Endothelial cell of umbilical vein (primary cell): ENCODE measurements around the gene PLEKHA3. TPM values are rescaled to one million over a fixed set of nuclear protein-coding genes. Genes with fewer than 3 reads are reported as not detected.

Experiments
- BruUV-seq: library from RNA; stranded (reverse); fragments of 400-500 nt; replicated peaks from 2 replicates; lab custom pipeline; 2021; lab: Mats Ljungman, UMichigan
- CTCF ChIA-PET: fragments of 300-600, 350-600 bp; sonication (Branson Sonifier 250); formaldehyde crosslinking; loops from one replicate; lab custom pipeline; 2021; ENCODE audit warnings: antibody characterized with exemption, inconsistent platforms; lab: Charles Lee
- POLR2A ChIA-PET: fragments of 300-600, 350-600 bp; sonication (Branson Sonifier 250); formaldehyde crosslinking; loops from one replicate; lab custom pipeline; 2021; ENCODE audit warnings: antibody characterized with exemption, inconsistent platforms; lab: Charles Lee
- DNase-seq: peaks from one replicate; pipeline ENCODE4 v3.0.0-alpha.2; 2011; ENCODE audit warnings: low read depth, low spot score
- FAIRE-seq: peaks from 2 replicates; lab custom pipeline; 2011; peaks lifted over from hg19 to GRCh38; lab: Jason Lieb, UNC
- H2AFZ ChIP-seq: 2 replicates; pipeline ENCODE4 v1.6.0; 2012; ENCODE audit warnings: low read depth, low read length, control low read depth, inconsistent platforms
- H3K27ac ChIP-seq: 2 replicates; pipeline ENCODE4 v1.5.1; 2011; ENCODE audit warnings: low read depth, mild to moderate bottlenecking, control low read depth, low read length, moderate library complexity; ENCODE audit not compliant: insufficient read depth
- H3K27me3 ChIP-seq, 2 experiments: 2 replicates each; pipeline versions ENCODE4 v1.6.0 to v1.6.1; 2011; ENCODE audit warnings: low read length in 2 of 2, mixed read lengths in 1 of 2; ENCODE audit not compliant: control insufficient read depth in 2 of 2, insufficient read depth in 2 of 2
- H3K36me3 ChIP-seq, 2 experiments: 2 replicates in 1 of 2; 3 replicates in 1 of 2; pipeline ENCODE4 v1.5.1; 2011; ENCODE audit warnings: low read length in 2 of 2, mild to moderate bottlenecking in 1 of 2, moderate library complexity in 1 of 2; ENCODE audit not compliant: control insufficient read depth in 2 of 2, insufficient read depth in 2 of 2; ENCODE audit errors: extremely low read depth in 1 of 2
- H3K4me1 ChIP-seq: 3 replicates; pipeline ENCODE4 v1.5.1; 2011; ENCODE audit warnings: mild to moderate bottlenecking, low read length; ENCODE audit not compliant: control insufficient read depth, insufficient read depth; ENCODE audit errors: extremely low read depth
- H3K4me2 ChIP-seq: 2 replicates; pipeline ENCODE4 v1.6.1; 2011; ENCODE audit warnings: low read length, control low read depth, mixed read lengths; ENCODE audit not compliant: insufficient read depth
- H3K4me3 ChIP-seq, 3 experiments: fragments of 200-600 bp in 1 of 3; sonication (generic), shearing (Covaris generic) in 1 of 3; replicated peaks in 1 of 3; 2 replicates each; pipeline ENCODE4 v1.5.1; 2011 to 2016; ENCODE audit warnings: control low read depth in 3 of 3, low read length in 3 of 3, mild to moderate bottlenecking in 2 of 3, inconsistent platforms in 1 of 3, low read depth in 1 of 3, moderate library complexity in 1 of 3; ENCODE audit not compliant: insufficient read depth in 1 of 3
- H3K79me2 ChIP-seq: 2 replicates; pipeline ENCODE4 v1.6.0; 2012; ENCODE audit warnings: low read length, inconsistent platforms; ENCODE audit not compliant: control insufficient read depth, insufficient read depth
- H3K9ac ChIP-seq: replicated peaks from 2 replicates; pipeline ENCODE3; 2011; ENCODE audit warnings: low read length, control low read depth; ENCODE audit not compliant: insufficient read depth; ENCODE audit errors: extremely low read depth
- H3K9me1 ChIP-seq: replicated peaks from 3 replicates; pipeline ENCODE4 v1.6.0; 2011; ENCODE audit warnings: mild to moderate bottlenecking, low read length; ENCODE audit not compliant: control insufficient read depth, insufficient read depth; ENCODE audit errors: extremely low read depth
- H3K9me3 ChIP-seq: replicated peaks from 2 replicates; pipeline ENCODE4 v1.5.1; 2012; ENCODE audit warnings: low read length, inconsistent platforms; ENCODE audit not compliant: control insufficient read depth, insufficient read depth
- H4K20me1 ChIP-seq: replicated peaks from 2 replicates; pipeline ENCODE3; 2011; ENCODE audit warnings: mild to moderate bottlenecking, low read length; ENCODE audit not compliant: control insufficient read depth, insufficient read depth; ENCODE audit errors: extremely low read depth
- CTCF ChIP-seq, 2 donors: IDR thresholded peaks; 1 replicate in 1 of 2; 2 replicates in 1 of 2; pipeline ENCODE4 v1.5.1; 2011; ENCODE audit warnings: low read length in 2 of 2, mild to moderate bottlenecking in 2 of 2, moderate library complexity in 2 of 2, control low read depth in 1 of 2, inconsistent platforms in 1 of 2, low read depth in 1 of 2; ENCODE audit not compliant: insufficient read depth in 1 of 2; ENCODE audit errors: extremely low read depth in 1 of 2
- EZH2 ChIP-seq: IDR thresholded peaks from 2 replicates; pipeline ENCODE4 v1.6.1; 2012; ENCODE audit warnings: borderline replicate concordance, low read depth, mild to moderate bottlenecking, moderate library complexity, low read length, inconsistent platforms; ENCODE audit not compliant: severe bottlenecking
- FOS ChIP-seq: IDR thresholded peaks from 2 replicates; pipeline ENCODE4 v1.6.1; 2011; ENCODE audit warnings: mild to moderate bottlenecking, low read length, moderate library complexity, borderline replicate concordance; ENCODE audit not compliant: insufficient read depth
- GATA2 ChIP-seq: IDR thresholded peaks from 2 replicates; pipeline ENCODE4 v1.7.0; 2011; ENCODE audit warnings: low read depth, mild to moderate bottlenecking, moderate library complexity, mixed read lengths, low read length; ENCODE audit not compliant: insufficient read length, insufficient read depth
- JUN ChIP-seq: IDR thresholded peaks from 2 replicates; pipeline ENCODE4 v1.6.1; 2011; ENCODE audit warnings: borderline replicate concordance, low read depth; ENCODE audit not compliant: insufficient read length, insufficient read depth
- MAX ChIP-seq: IDR thresholded peaks from 2 replicates; pipeline ENCODE4 v1.6.1; 2011; ENCODE audit not compliant: insufficient read depth, insufficient read length
- MYC ChIP-seq: IDR thresholded peaks from one replicate; pipeline ENCODE4 v1.6.1; 2011; ENCODE audit warnings: mild to moderate bottlenecking, low read depth, low read length
- POLR2A ChIP-seq: IDR thresholded peaks from 2 replicates; pipeline ENCODE4 v1.6.1; 2012; ENCODE audit warnings: low read depth, mild to moderate bottlenecking, control low read depth, low read length
- POLR2AphosphoS5 ChIP-seq: IDR thresholded peaks from 2 replicates; pipeline ENCODE4 v1.6.1; 2012; ENCODE audit warnings: low read depth, mild to moderate bottlenecking, control low read depth, low read length, moderate library complexity; ENCODE audit not compliant: insufficient read depth
- dilution Hi-C: fragments of 300-500 bp; cut with MboI; formaldehyde crosslinking; loops from one replicate; pipeline ENCODE4 v1.15.0; 2019; ENCODE audit warnings: low sequenced_read_pairs; ENCODE audit not compliant: extremely low pct_ligation_motif_present
- intact Hi-C: fragments of 100-400 bp; cut with micrococcal nuclease; formaldehyde crosslinking; loops from one replicate; pipeline ENCODE4 v1.10.0; 2022
- polyA plus RNA-seq, 4 experiments: library from polyadenylated mRNA; depleted of rRNA in 3 of 4; stranded (reverse) in 3 of 4; unstranded in 1 of 4; fragments of >200 nt; gene quantifications; 2 replicates each; pipeline versions ENCODE4 v1.2.1 to v1.2.3, GENCODE V29; 2011 to 2012; ENCODE audit warnings: missing spikeins in 1 of 4
- total RNA-seq: library from RNA; stranded (reverse); gene quantifications from 2 replicates; pipeline ENCODE4 v1.2.3, GENCODE V29; 2021

The PLEKHA3 gene
- total and polyA plus RNA-seq, 2 donors (not counting 3 experiments of a cell fraction or from before 2014, with no cell fraction given) = 4.1 to 24.6 TPM

GRCh38 chr2:178542161-178542560 lies 61.9 kb downstream of the PLEKHA3 start:
- Histone ChIP-seq H3K9ac (no peak overlapping the region), H3K4me1 (peaks cover 10% of the 10 kb centered on the region), H3K27me3 (no peaks in the 10 kb centered on the region), H3K27ac (no peak overlapping the region), H3K9me3 (no peaks in the 10 kb centered on the region), H3K9me1 (no peaks in the 10 kb centered on the region), H4K20me1 (no peaks in the 10 kb centered on the region), H3K4me2 (no peak overlapping the region), H3K4me3 (no peak overlapping the region), H3K79me2 (no peaks in the 10 kb centered on the region), H3K36me3 (peaks cover 2 to 5% of the 10 kb centered on the region in 2 experiments), H2AFZ (no peak overlapping the region)
- intact Hi-C loops (no loop called here), dilution Hi-C loops (no loop called here)
- no peak for TF ChIP-seq CTCF (IDR thresholded peaks at IDR 0.05; ENCODE audit: extremely low read depth in 1 of 2, insufficient read depth in 1 of 2, low read depth in 1 of 2, low read length in 2 of 2)
- no peak for TF ChIP-seq GATA2
- TF ChIP-seq MAX = no peak
- no peak for TF ChIP-seq JUN
- TF ChIP-seq POLR2A = no peak
- FAIRE-seq (no peak), DNase-seq (no peak)
- ChIA-PET CTCF (no interaction called here), POLR2A (no interaction called here)
- BruUV-seq = no TSS peak

- POLR2A ChIA-PET = no interaction called here
- no peak overlapping the region for H3K9ac ChIP-seq
- intact Hi-C loops (no loop called here), dilution Hi-C loops (no loop called here)
- H3K9me3 ChIP-seq = no peaks in the 10 kb centered on the region
- H3K27ac ChIP-seq = no peak overlapping the region
- no peak overlapping the region for H2AFZ ChIP-seq
- H3K9me1 ChIP-seq = no peaks in the 10 kb centered on the region
- H3K27me3 ChIP-seq = no peaks in the 10 kb centered on the region
- no TSS peak for BruUV-seq
- CTCF ChIA-PET = no interaction called here
- no peaks in the 10 kb centered on the region for H4K20me1 ChIP-seq
- H3K4me3 ChIP-seq = no peak overlapping the region
- TF ChIP-seq POLR2AphosphoS5 = no peak
- no peak for TF ChIP-seq GATA2
- TF ChIP-seq POLR2A = no peak
- TF ChIP-seq EZH2 = no peak
- TF ChIP-seq MYC = no peak
- no peak for TF ChIP-seq FOS
- no peak for TF ChIP-seq JUN
- TF ChIP-seq CTCF (IDR thresholded peaks at IDR 0.05; ENCODE audit: extremely low read depth in 1 of 2, insufficient read depth in 1 of 2, low read depth in 1 of 2, low read length in 2 of 2) = no peak
- no peak for TF ChIP-seq MAX
- no peaks in the 10 kb centered on the region for H3K79me2 ChIP-seq
- FAIRE-seq (no peak), DNase-seq (no peak)
- H3K36me3 ChIP-seq = peaks cover 2 to 5% of the 10 kb centered on the region in 2 experiments
- peaks cover 9% of the 10 kb centered on the region for H3K4me1 ChIP-seq
- no peak overlapping the region for H3K4me2 ChIP-seq
These were observed 62.3 kb downstream of the PLEKHA3 start for GRCh38 chr2:178542569-178542968.
